SH-SY5Y (cell line): Measurements from ENCODE around the gene GNAL.

Experiments used
- GATA2 ChIP-seq: IDR thresholded peaks from 2 replicates; pipeline ENCODE4 v1.6.1; 2011; ENCODE audit warnings: mild to moderate bottlenecking, low read depth, low read length
- GATA3 ChIP-seq: IDR thresholded peaks from 2 replicates; pipeline ENCODE4 v1.6.1; 2011; ENCODE audit warnings: low read depth, mild to moderate bottlenecking, low read length, moderate library complexity

GNAL gene

DNA sequence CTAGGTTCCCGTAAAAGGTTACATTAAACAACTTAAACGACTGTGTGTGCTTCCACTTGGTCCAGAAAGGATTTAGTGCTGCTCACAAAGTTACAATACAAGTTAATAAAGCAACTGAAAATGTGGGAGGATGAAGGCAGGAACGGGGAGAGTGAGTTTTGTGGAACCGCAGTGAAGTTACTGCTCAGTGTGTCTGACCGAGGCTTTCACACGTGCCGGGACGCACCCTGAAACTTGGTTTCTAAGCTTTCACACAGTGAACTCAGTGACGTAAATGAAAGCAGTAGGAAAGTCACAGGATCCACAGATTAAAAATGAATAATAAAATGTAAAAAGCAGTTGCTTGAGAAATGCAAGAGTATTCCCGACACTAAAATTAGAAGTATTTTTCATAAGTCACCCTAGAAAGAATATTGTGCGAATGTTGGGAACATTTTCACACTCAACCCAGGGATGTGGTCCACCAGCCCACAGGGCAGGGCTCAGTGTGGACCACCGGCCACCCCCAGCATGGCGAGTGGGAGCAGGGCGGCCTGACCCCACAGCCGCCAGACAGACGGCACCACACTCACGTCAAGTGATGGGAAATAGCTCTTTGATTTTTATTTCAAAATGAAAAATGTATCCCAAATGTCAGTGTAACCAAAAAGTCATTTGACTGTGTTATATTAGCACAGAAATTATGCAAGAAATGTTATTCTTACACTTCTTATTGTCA lies 129.6 kb downstream of the GNAL start:
- TF ChIP-seq GATA2: no peak
- TF ChIP-seq GATA3: no peak

DNA sequence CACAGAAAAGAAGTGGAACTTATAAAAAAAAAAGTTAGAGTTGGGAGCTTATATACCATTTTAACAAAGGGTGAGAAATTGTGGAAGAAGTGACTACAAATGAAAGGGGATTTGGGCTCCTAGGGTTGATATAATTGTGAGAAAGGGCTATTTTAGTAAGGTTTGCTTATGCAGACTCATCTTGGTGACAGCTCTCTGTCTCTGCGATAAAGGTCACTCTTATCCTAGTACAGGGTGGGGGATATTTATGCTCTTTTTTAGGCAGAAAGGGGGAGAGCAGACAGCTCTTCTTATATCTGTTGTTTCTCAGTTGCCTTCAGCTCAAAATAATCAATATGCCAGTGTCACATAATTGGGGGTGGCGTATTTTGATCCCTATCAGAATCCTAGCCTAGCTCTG lies 130.9 kb downstream of the GNAL start:
- no peak for TF ChIP-seq GATA2
- TF ChIP-seq GATA3: no peak

DNA sequence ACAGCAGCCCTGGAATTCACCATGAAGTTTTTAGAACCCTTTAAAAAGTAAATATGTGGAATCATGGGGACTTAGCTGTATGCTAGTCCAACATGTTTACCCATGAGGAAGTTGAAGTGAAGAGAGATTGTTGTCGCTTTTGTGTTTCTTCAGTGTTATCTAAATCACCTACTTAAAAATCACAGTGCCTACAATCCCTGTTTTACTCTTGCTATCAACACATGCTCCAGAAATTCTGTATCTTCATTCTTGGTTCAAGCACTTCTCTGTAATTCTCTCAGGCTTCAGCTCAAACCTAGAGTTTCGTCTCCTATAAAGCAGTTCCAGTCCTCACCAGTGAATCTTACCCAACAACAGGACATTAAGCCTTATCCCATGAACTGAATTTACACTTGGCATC lies 131.6 kb downstream of the GNAL start:
- TF ChIP-seq GATA2: no peak
- TF ChIP-seq GATA3: no peak

DNA sequence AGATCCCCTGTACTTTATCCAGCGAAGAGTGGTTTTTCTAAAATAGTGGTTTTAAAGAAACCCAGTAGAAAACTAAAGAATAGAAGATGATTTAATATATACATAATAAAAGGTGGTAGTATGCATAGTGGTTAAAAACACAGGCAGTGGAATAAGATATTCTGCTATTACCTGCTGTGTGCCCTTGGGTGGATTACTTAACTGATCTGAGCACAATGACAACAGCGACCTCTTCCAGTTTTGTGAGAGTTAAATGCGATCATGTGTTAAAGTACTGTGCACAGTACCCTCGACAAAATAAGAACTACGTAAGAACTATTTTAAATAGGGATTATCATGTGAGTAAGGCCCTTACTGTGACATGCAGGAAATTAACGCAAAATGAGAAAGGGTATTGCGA lies 132.1 kb downstream of the GNAL start:
- TF ChIP-seq GATA3: no peak
- TF ChIP-seq GATA2: no peak

DNA sequence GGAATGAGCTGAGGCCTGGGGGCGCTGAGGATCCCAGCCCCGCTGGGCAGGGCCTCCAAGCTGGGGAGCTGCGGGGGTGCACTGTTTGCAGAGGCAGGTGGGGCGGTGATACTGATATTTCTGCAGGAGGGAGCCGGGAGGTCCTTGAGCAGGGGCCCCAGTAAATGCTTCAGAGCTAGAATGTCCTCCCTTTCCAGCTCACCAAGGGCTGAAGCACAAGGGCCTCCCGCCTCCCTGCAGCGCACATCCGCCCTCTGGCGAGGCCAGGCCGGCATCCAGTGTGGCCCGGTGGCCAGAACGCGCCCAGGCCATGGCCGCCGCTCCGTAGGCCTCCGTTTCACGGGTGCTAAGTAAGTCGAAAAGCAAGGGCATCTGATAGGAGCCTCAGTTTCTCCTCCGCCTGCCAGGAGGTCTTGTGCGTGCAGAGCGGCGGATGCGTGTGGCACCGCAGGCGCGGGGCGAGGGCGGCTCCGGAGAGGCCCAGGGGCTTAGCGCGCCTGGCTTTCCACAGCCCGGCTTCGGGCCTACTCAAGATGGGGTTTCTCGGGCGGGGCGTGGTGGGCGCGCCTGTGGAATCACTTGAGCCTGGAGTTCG lies 132.7 kb downstream of the GNAL start:
- no peak for TF ChIP-seq GATA3
- TF ChIP-seq GATA2: no peak

DNA sequence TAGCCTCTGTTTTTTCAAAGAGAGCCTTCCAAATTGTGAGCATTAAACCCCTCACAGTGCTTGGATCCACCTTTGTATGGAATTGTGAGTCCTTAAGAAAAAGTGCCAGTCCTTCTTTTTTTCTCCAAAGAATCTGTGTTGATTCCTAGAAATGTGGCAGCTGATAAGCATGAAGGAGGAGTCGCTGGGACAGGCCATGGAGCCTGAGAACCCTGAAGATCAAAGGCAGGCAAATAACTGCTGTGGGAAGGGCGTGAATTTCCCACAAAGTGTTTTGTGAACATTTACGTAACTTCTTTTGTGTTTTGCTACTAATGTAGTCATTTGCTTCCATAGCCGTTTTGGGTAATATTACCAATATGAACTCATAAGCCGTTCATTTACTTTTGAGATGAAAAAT lies 134.5 kb downstream of the GNAL start:
- TF ChIP-seq GATA2: no peak
- TF ChIP-seq GATA3: no peak

DNA sequence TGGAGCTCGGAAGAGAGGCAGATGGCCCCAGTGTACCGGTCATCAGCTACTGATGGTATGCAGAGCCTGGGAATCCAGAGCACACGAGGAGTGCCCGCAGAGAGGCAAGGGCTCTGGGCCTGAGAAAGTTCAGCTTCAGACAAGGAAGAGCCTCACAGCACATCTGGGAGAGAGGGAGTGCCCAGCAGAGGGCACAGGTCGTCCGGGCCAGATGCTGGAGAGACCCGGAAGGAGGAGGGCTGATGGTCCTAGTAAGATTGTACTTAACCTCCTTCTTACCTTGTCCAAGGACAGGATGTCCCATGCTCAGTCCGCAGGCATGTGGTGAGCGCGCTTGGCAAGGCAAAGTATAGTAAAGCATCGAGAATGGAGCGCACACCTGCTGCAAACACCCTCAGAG lies 137.8 kb downstream of the GNAL start:
- no peak for TF ChIP-seq GATA2
- no peak for TF ChIP-seq GATA3

DNA sequence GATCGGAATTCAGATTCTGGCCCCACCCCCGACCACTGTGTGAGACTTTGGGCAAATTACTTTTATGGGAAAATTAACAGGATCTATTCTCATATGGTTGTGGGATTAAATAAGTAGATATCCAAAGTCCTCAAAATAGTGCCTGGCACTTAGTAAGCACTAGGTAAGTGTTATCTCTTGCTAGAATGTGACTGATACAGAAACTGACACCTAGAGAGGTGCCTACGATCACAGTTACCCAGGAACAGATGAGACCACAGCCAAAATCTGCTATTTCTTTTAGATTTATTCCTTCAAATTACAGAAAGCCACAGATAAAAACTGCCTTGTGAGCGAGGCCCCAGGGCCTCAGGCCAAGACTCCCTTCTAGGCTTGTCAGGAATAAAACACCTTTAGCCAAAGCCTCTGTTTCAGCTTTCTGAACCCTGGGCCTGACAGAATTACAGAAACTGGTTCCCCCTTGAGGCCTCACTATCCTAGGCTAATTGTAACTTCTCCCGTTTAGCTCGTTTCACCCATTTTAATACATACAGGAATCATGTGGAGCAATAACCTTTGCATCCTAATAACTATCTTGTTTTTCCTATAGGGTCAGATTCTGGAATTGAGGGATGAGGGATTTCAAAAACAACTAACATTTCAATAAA lies 139.8 kb downstream of the GNAL start:
- TF ChIP-seq GATA3 (no peak), GATA2 (no peak)

DNA sequence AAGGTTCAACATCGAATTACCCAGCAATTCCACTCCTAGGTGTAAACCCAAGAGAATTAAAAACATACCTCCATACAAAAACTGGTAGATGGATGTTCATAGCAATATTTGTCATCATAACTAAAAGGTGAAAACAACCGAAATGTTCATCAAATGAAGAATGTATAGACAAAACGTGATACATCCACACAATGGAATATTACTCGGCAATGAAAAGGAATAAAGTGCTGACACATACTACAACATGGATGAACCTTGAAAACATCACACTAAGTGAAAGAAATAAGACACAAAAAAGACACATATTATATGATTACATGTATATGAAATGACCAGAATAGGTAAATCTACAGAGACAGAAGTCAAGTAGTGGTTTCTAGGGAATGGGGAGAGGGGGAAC lies 141.5 kb downstream of the GNAL start:
- no peak for TF ChIP-seq GATA2
- TF ChIP-seq GATA3: no peak

DNA sequence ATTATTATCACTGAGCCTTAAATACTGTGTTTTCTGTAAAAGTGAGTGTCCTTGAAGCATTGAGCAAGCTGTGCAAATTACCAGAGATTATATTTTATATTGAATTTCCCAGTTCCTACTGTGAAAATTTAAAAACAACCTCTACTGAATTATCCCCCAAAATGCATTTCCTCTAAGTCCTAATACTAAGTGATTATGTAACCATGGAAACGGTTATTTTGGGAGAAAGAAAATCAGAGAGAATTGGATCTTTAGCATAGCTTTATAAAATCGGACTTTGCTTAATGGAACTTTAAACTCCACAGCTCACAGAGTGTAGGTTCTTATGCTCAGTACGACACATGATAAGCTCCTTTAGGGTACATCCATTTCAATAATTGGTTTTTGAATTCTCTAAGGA lies 142.9 kb downstream of the GNAL start:
- no peak for TF ChIP-seq GATA2
- TF ChIP-seq GATA3: no peak

DNA sequence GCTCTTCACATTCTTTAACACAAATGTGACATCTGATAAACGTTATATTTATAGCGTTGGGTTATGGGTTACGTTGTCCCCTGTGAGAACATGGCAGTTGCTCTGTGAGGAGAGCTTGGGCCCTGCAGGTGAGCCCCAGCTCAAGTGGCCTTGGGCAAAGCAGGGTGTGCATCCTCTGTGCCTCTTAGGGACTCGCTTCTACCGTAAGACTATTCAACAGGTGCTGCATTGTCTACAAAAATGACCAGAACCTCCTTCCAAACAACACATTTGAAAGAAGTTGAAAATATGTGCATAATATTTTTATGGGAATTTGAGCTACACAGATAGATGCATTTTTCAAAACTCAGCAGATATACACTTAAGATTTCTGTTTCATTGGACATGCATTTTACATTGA lies 145.7 kb downstream of the GNAL start:
- TF ChIP-seq GATA2 (no peak), GATA3 (no peak)

DNA sequence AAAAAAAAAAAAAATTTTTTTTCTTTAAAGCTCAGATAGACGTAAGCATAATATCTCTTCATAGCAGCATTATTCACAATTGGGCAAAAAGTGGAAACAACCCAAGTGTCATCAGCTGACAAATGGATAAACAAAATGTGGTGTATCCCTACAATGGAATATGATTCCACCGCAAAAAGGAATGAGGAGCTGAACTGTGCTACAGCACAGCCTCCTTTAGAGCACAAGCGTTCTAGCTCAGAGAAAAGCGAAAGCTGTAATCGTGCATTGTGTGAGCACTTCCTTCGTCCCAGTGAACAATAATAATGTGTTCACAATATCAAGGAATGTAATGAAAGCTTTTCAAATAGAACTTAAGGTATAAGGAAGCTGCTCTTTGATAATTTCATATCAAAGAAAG lies 150.5 kb downstream of the GNAL start:
- TF ChIP-seq GATA2 (no peak), GATA3 (no peak)

DNA sequence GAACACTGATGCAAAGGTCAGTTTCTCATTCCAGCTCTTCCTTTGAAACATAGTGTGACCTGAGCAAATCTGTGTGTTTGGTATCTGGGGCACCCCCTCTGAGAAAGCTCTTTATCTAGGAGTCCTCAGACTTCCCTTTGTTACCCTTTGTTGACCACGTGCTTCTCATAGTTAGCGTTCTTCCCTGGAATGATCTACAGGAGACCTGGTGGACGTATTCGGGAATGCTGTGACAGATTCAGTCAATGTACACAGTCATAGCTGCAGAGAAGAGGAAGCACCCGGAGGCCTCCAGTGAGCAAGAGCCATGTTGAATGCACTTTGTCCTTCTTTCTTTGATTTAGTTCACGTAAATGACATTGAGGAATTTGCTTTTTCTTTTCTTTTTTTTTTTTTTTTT lies 151.4 kb downstream of the GNAL start:
- TF ChIP-seq GATA3: no peak

DNA sequence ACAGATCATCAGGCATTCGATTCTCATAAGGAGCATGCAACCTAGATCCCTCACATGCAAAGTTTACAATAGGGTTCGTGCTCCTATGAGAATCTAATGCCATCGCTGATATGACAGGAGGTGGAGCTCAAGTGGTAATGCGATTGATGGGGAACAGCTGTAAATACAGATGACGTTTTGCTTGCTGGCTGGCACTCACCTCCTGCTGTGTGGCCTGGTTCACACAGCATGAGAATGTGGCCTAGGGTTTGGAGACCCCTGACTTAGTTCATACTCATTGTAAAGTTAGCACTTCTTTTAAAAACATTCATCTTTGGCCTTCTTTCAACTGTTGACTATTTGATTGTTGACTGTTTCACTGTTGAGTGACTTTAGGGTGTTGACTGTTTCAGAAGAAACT lies 153.5 kb downstream of the GNAL start:
- TF ChIP-seq GATA2 (no peak), GATA3 (no peak)

DNA sequence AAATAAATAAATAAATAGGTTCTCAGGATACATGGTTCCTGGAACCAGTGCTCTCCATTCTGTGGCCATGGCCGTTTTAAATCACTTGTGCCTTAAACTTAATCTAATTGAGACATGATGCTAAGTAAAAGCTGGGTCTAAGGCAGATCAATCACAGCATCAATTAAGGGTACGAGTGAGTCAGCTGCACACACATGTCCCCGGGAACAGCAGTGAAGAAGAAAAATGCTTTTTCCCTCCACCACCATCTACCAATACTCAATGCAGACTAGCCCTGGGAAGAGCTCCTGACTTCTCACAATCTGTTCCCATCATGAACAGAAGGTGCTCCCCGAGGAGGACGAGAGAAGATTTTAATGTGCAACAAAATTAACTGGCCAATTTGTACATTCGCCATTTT lies 155.4 kb downstream of the GNAL start:
- TF ChIP-seq GATA2: no peak
- no peak for TF ChIP-seq GATA3

DNA sequence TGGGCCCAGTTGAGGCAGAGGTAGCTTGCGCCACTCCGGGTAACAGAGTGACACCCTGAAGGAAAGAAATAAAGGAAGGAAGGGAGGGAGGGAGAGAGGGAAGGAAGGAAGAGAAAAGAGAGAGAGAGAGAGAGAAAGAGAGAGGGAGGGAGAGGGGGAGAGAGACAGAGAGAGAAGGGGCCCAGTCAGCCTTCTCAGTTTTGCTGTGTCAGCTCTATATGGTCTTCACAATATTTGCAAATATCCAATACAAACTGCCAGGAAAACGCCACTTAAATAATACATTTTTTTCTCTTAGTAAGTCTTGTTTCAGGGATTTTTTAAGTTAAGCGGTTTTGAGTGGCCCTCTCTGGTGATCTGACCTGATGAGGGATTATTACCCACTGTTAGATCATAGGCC lies 156.6 kb downstream of the GNAL start:
- TF ChIP-seq GATA3: no peak
- no peak for TF ChIP-seq GATA2
